BE2C (cell line): ENCODE measurements around the gene ANO8.
A peak's percentile ranks its signal among the peaks of the same experiment; 100 is the strongest.

Source experiments
- DNase-seq: peaks from one replicate; pipeline ENCODE4 v3.0.0-alpha.2; 2020
- H3K27me3 ChIP-seq: fragments of 250-450 bp; sonication (Bioruptor Pico); 2 replicates; pipeline ENCODE4 v1.5.1; 2020; ENCODE audit warnings: mild to moderate bottlenecking
- H3K36me3 ChIP-seq: fragments of 250-450 bp; sonication (Bioruptor Pico); 2 replicates; pipeline ENCODE4 v1.5.1; 2020; ENCODE audit warnings: mild to moderate bottlenecking
- H3K4me1 ChIP-seq: fragments of 250-450 bp; sonication (Bioruptor Pico); 2 replicates; pipeline ENCODE4 v1.5.1; 2020
- H3K4me3 ChIP-seq: 2 replicates; pipeline ENCODE4 v1.5.1; 2011; ENCODE audit warnings: low read depth, low read length
- H3K9me3 ChIP-seq: fragments of 250-450 bp; sonication (Bioruptor Pico); 2 replicates; pipeline ENCODE4 v1.5.1; 2020
- CTCF ChIP-seq: IDR thresholded peaks from 2 replicates; pipeline ENCODE4 v1.5.1; 2012; ENCODE audit warnings: mild to moderate bottlenecking, low read depth, low read length

Gene ANO8

GRCh38 chr19:17286752-17287151 lies 47.9 kb downstream of the ANO8 start:
- H3K4me3 ChIP-seq, result no peak overlapping the region
- H3K27me3 ChIP-seq, result no peaks in the 10 kb centered on the region
- no peak for TF ChIP-seq CTCF
- no peak for DNase-seq
- no peaks in the 10 kb centered on the region for H3K9me3 ChIP-seq
- no peaks in the 10 kb centered on the region for H3K36me3 ChIP-seq
- no peaks in the 10 kb centered on the region for H3K4me1 ChIP-seq

GRCh38 chr19:17286263-17286662 lies 48.4 kb downstream of the ANO8 start:
- DNase-seq, result no peak
- no peaks in the 10 kb centered on the region for H3K36me3 ChIP-seq
- H3K27me3 ChIP-seq, result peaks cover 5% of the 10 kb centered on the region; the same call in 1 of the 2 replicates
- no peak overlapping the region for H3K4me3 ChIP-seq
- no peaks in the 10 kb centered on the region for H3K4me1 ChIP-seq
- TF ChIP-seq CTCF, result no peak
- H3K9me3 ChIP-seq, result no peaks in the 10 kb centered on the region

- Histone ChIP-seq H3K4me1 (no peaks in the 10 kb centered on the region), H3K27me3 (peaks cover 5% of the 10 kb centered on the region; the same call in 1 of the 2 replicates), H3K36me3 (no peaks in the 10 kb centered on the region), H3K4me3 (no peak overlapping the region), H3K9me3 (no peaks in the 10 kb centered on the region)
- DNase-seq, result no peak
- no peak for TF ChIP-seq CTCF
Measured at GRCh38 chr19:17285415-17286135, 49.1 kb downstream of the ANO8 start.

- no peak for TF ChIP-seq CTCF
- Histone ChIP-seq H3K4me3 (no peak overlapping the region), H3K36me3 (no peaks in the 10 kb centered on the region), H3K4me1 (no peaks in the 10 kb centered on the region), H3K27me3 (peaks cover 5% of the 10 kb centered on the region; the same call in 1 of the 2 replicates), H3K9me3 (no peaks in the 10 kb centered on the region)
- no peak for DNase-seq
Measured at GRCh38 chr19:17283504-17283996, 51.1 kb downstream of the ANO8 start.

- Histone ChIP-seq H3K9me3 (no peaks in the 10 kb centered on the region), H3K36me3 (no peaks in the 10 kb centered on the region), H3K27me3 (peaks cover 5% of the 10 kb centered on the region; the same call in 1 of the 2 replicates), H3K4me3 (peak overlapping the region; percentile 33), H3K4me1 (no peaks in the 10 kb centered on the region)
- peak; percentile 83 for TF ChIP-seq CTCF
- peak; percentile 92 for DNase-seq
Measured at GRCh38 chr19:17282488-17283125, 52.0 kb downstream of the ANO8 start.
